Measurements from ENCODE around the gene MGRN1.

Gene MGRN1

DNA sequence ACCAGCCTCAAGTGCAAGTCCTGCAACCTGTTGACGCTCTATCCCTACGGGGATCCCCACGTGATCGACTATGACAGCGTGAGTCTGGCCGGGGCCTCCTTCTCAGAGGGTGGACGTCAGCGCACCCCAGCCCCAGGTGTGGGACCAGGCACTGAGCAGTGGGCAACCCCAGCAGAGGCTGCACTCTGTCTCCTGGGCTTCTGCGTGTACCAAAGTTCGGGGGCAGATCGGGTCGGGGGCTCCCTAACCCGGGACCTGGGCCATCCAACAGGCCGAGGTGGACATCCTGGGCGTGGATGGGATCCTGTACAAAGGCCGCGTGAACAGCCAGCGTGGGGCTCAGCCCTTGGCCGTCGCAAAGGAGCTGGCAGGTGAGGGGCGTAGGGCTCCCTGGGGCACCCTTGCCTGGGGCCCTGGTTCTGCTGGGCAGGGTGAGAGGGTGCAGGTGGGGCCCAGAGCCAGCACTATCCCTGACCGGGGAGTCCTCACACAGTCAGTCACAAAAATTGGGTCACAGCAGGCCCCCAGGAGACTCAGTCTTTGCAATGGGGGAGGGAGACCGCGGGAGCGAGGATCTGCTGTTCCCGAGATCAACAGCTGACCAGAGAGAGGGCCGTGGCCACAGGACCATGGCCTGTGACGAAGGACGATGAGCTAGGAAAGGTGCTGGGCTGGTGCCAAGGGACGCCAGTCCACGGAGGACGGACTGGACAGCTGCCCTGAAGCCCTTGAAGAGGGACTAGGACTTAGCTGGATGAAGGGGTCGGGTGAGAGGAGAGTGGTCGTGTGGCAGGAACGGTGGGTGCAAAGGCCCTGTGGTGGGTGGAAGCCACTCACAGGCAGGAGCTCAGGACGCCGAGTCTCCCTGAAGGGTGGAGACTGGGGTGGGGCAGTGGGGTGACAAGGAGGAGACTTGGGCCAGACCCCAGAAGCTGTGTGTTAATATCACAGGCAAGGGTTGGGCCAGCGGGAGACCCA, 29.9 kb upstream of the MGRN1 start:
- CTCF ChIA-PET: interaction anchor here (1.3 to 3.2 kb wide), 2 partner anchors 9 to 22 kb away, joined by 3 to 14 read pairs; no protein-coding TSS in a partner anchor
- Mint-ChIP-seq H3K27ac (no peak overlapping the region), H3K36me3 (no peaks in the 10 kb centered on the region), H3K27me3 (peaks cover 31% of the 10 kb centered on the region), H3K9me3 (no peaks in the 10 kb centered on the region), H3K4me3 (no peak overlapping the region), H3K4me1 (no peaks in the 10 kb centered on the region)
- no peak for DNase-seq

DNA sequence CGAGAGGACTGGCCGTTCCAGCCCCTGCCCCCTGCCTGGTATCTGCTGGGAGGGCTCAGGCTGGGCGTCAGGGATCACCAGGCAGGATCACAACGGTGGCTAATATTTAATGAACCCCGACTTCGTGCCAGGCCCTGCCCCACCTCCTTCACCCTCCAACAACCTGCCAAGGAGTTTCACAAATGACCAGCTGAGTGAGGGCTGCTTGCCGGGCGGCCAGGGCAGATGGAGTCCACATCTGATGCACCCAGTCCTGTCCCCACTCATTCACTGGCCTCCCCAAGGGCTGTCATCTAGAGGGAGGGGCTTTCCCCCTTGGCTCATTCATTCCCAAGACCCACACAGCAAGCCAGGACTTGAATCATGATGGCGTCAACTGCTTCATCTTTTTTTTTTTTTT, 27.5 kb upstream of the MGRN1 start:
- Mint-ChIP-seq H3K36me3 (no peaks in the 10 kb centered on the region), H3K4me1 (no peaks in the 10 kb centered on the region), H3K9me3 (no peaks in the 10 kb centered on the region), H3K27ac (no peak overlapping the region), H3K27me3 (peaks cover 44% of the 10 kb centered on the region), H3K4me3 (no peak overlapping the region)
- CTCF ChIA-PET: interaction anchor here (0.8 to 3.2 kb wide), 3 partner anchors 12 to 80 kb away, joined by 3 to 14 read pairs (median 3); no protein-coding TSS in a partner anchor
- DNase-seq: no peak

DNA sequence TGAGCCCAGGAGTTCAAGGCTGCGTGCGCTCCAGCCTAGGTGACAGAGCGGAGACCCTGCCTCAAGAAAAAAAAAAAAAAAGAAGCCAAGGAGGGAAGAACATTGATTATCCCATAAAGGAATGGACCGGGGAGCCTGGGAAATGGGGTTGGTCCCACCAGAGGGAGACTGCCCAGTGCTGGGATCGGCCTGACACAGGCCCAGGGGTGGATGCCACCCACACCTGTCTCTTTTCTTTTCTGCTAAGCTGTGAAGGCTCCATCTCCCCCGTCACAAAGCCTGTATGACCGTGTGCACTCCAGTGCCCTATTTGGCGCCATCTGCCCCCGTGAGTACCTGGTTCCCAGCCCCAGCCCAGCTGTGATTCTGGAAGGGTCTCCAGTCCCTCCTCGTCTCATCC, 25.6 kb upstream of the MGRN1 start:
- no peaks in the 10 kb centered on the region for H3K36me3 Mint-ChIP-seq
- no peaks in the 10 kb centered on the region for H3K4me1 Mint-ChIP-seq
- DNase-seq: no peak
- H3K27ac Mint-ChIP-seq: no peak overlapping the region
- H3K27me3 Mint-ChIP-seq: peaks cover 49% of the 10 kb centered on the region
- no peaks in the 10 kb centered on the region for H3K9me3 Mint-ChIP-seq
- no peak overlapping the region for H3K4me3 Mint-ChIP-seq
- CTCF ChIA-PET: interaction anchor here (0.6 to 1.1 kb wide), 3 partner anchors 13 to 196 kb away, joined by 3 to 4 read pairs (median 3); partner anchors contain the start of gene MGRN1

DNA sequence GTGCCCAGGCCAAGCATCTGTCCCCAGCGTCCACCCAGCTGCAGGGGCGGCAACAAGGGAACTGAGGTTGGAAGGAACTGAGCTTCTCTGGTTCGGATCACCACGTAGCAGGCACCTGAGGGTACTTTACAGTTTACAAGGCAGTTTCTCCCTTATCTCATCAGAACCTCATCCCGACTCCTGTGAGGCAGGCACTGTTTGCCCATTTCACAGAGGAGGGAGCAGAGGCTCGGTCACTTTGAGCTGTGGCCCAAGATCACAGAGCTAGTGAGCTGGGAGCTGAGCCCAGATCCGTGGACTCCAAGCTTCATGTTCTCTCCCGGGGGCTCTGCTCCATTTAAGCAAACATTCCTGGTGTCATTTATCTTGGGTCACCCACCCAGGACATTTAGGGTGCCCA, 25.1 kb upstream of the MGRN1 start:
- H3K36me3 Mint-ChIP-seq: no peaks in the 10 kb centered on the region
- H3K27ac Mint-ChIP-seq: no peak overlapping the region
- no peaks in the 10 kb centered on the region for H3K9me3 Mint-ChIP-seq
- peaks cover 49% of the 10 kb centered on the region for H3K27me3 Mint-ChIP-seq
- CTCF ChIA-PET: interaction anchor here (0.6 to 1.1 kb wide), 2 partner anchors 13 to 25 kb away, joined by 3 to 4 read pairs; partner anchors contain the start of gene MGRN1
- no peak overlapping the region for H3K4me3 Mint-ChIP-seq
- no peaks in the 10 kb centered on the region for H3K4me1 Mint-ChIP-seq
- DNase-seq: no peak

GRCh38 chr16:4601036-4601863, 23.4 kb upstream of the MGRN1 start:
- no peaks in the 10 kb centered on the region for H3K9me3 Mint-ChIP-seq
- CTCF ChIA-PET: no interaction called here
- H3K4me3 Mint-ChIP-seq: no peak overlapping the region
- no peaks in the 10 kb centered on the region for H3K36me3 Mint-ChIP-seq
- H3K27me3 Mint-ChIP-seq: peaks cover 43% of the 10 kb centered on the region
- H3K27ac Mint-ChIP-seq: no peak overlapping the region
- H3K4me1 Mint-ChIP-seq: no peaks in the 10 kb centered on the region
- DNase-seq: no peak

GRCh38 chr16:4601864-4602186, 22.8 kb upstream of the MGRN1 start:
- no peak for DNase-seq
- Mint-ChIP-seq H3K9me3 (no peaks in the 10 kb centered on the region), H3K27ac (no peak overlapping the region), H3K4me3 (no peak overlapping the region), H3K27me3 (peaks cover 40% of the 10 kb centered on the region), H3K36me3 (no peaks in the 10 kb centered on the region), H3K4me1 (no peaks in the 10 kb centered on the region)
- CTCF ChIA-PET: no interaction called here

- CTCF ChIA-PET: no interaction called here
- Mint-ChIP-seq H3K4me1 (no peaks in the 10 kb centered on the region), H3K27me3 (peaks cover 36% of the 10 kb centered on the region), H3K36me3 (no peaks in the 10 kb centered on the region), H3K9me3 (no peaks in the 10 kb centered on the region), H3K4me3 (no peak overlapping the region), H3K27ac (no peak overlapping the region)
- no peak for DNase-seq
Measured at GRCh38 chr16:4602331-4602730, 22.3 kb upstream of the MGRN1 start.

- Mint-ChIP-seq H3K27ac (no peak overlapping the region), H3K9me3 (no peaks in the 10 kb centered on the region), H3K4me3 (no peak overlapping the region), H3K27me3 (peaks cover 28% of the 10 kb centered on the region), H3K4me1 (no peaks in the 10 kb centered on the region), H3K36me3 (peaks cover 1% of the 10 kb centered on the region)
- CTCF ChIA-PET: no interaction called here
- no peak for DNase-seq
Measured at GRCh38 chr16:4603624-4604170, 20.9 kb upstream of the MGRN1 start.

DNA sequence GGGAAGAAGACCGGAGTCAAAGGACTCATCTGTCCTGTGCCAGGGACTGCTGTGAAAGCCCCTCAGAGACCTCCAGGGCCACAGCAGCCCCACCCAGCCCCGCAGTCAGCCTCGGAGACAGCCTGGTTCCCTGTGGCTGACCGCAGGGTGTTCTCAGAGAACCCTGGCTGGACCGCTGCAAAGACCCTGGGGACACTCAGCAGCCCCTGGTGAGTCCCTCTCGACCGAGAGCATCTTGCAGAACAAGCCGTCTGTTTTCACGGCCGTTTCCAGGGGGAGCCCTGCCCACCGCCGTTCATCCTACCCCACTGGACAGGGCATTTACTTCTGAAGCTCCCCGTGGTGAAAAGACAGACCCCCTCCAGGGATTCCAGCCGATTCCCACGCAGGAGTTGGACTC, 20.2 kb upstream of the MGRN1 start:
- CTCF ChIA-PET: no interaction called here
- no peak overlapping the region for H3K27ac Mint-ChIP-seq
- no peak overlapping the region for H3K4me3 Mint-ChIP-seq
- H3K36me3 Mint-ChIP-seq: peaks cover 2% of the 10 kb centered on the region
- H3K4me1 Mint-ChIP-seq: no peaks in the 10 kb centered on the region
- no peaks in the 10 kb centered on the region for H3K9me3 Mint-ChIP-seq
- H3K27me3 Mint-ChIP-seq: peaks cover 21% of the 10 kb centered on the region
- no peak for DNase-seq

GRCh38 chr16:4606354-4606753, 18.3 kb upstream of the MGRN1 start:
- Mint-ChIP-seq H3K4me3 (no peak overlapping the region), H3K27me3 (peaks cover 13% of the 10 kb centered on the region), H3K4me1 (no peaks in the 10 kb centered on the region), H3K27ac (no peak overlapping the region), H3K9me3 (no peaks in the 10 kb centered on the region), H3K36me3 (peaks cover 2% of the 10 kb centered on the region)
- CTCF ChIA-PET: no interaction called here
- DNase-seq: no peak

- H3K4me3 Mint-ChIP-seq: no peak overlapping the region
- no peaks in the 10 kb centered on the region for H3K9me3 Mint-ChIP-seq
- CTCF ChIA-PET: interaction anchor here (0.8 kb wide), 1 partner anchor 22 kb away, joined by 3 read pairs; no protein-coding TSS in a partner anchor
Measured at GRCh38 chr16:4607841-4608703, 16.6 kb upstream of the MGRN1 start.

GRCh38 chr16:4608704-4608980, 16.0 kb upstream of the MGRN1 start:
- no peak overlapping the region for H3K27ac Mint-ChIP-seq
- H3K4me3 Mint-ChIP-seq: no peak overlapping the region
- DNase-seq: no peak
- H3K27me3 Mint-ChIP-seq: peaks cover 3% of the 10 kb centered on the region
- peaks cover 2% of the 10 kb centered on the region for H3K36me3 Mint-ChIP-seq
- CTCF ChIA-PET: interaction anchor here (0.8 kb wide), 1 partner anchor 23 kb away, joined by 3 read pairs; no protein-coding TSS in a partner anchor
- peaks cover 5% of the 10 kb centered on the region for H3K4me1 Mint-ChIP-seq
- no peaks in the 10 kb centered on the region for H3K9me3 Mint-ChIP-seq

More at GRCh38 chr16:4607841-4608703, 16.6 kb upstream of the MGRN1 start:
- peaks cover 4% of the 10 kb centered on the region for H3K4me1 Mint-ChIP-seq
- H3K27ac Mint-ChIP-seq: no peak overlapping the region
- DNase-seq: no peak
- peaks cover 5% of the 10 kb centered on the region for H3K27me3 Mint-ChIP-seq
- H3K36me3 Mint-ChIP-seq: peaks cover 2% of the 10 kb centered on the region

DNA sequence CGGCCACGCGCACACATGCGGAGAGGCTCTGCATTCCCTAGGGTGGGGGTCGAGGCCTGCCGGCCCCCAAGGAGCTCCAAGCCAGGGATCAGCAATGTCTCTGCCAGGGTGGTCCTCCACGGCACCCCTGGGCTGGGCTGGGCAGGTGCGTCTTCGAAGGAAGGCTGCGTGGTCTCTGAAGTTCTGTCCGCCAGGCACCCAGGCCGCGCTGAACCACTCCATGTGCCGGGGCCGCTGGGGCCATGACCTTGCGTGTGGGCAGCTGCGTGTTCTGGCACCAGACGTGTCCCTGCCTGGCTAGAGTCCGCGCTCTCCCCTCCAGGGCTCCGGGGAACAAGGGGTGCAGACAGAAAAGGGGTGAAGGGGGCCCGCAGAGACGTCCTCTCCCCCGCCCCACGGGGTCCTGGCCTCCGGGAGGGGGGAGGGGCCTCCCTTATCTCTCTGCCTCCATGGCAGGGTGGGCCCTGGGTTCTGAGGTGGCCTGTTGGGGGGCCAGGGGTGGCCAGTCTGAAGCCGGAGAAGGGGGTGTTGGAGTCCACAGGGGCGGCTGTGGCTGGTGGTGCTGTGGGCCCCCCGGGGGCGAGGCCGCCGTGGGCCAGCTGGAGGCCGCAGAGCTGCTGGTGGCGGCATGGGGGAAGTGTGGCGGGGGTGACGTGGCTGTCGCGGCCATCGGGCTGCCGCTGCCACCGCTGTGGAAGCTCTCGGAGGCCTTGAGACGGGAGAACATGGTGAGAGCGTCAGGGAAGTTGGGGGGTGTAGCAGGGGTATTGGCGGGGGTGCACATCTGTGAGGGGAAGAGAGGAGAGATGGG, 15.2 kb upstream of the MGRN1 start:
- no peak overlapping the region for H3K4me3 Mint-ChIP-seq
- no peak for DNase-seq
- no peaks in the 10 kb centered on the region for H3K27me3 Mint-ChIP-seq
- H3K27ac Mint-ChIP-seq: no peak overlapping the region
- H3K9me3 Mint-ChIP-seq: no peaks in the 10 kb centered on the region
- H3K36me3 Mint-ChIP-seq: peaks cover 2% of the 10 kb centered on the region
- CTCF ChIA-PET: no interaction called here
- H3K4me1 Mint-ChIP-seq: peaks cover 7% of the 10 kb centered on the region

Measured in activated naive CD4-positive, alpha-beta T cell treated with anti-CD3 and anti-CD28 coated beads, Interleukin-2, amount 10 ng/mL, durations not matched to agents 7 days and 5 days (primary cell).